K562 (cell line): ENCODE data around the gene XPR1. TPM values are rescaled to one million over a fixed set of nuclear protein-coding genes. Genes with fewer than 3 reads are reported as not detected.
A peak's percentile ranks its signal among the peaks of the same experiment; 100 is the strongest.

Experiments used
- ADNP ChIP-seq: fragments of 200-800 bp; sonication (Bioruptor generic); IDR thresholded peaks from 2 replicates; pipeline ENCODE4 v1.6.1; 2016; ENCODE audit warnings: missing genetic modification characterization, missing compliant biosample characterization
- DIDO1 ChIP-seq: fragments of 450-650 bp; IDR thresholded peaks from 2 replicates; pipeline ENCODE4 v1.6.1; 2016; ENCODE audit warnings: low read depth, missing biosample characterization, missing genetic modification characterization
- GABPB1 ChIP-seq: sonication (generic); formaldehyde crosslinking; IDR thresholded peaks from 2 replicates; pipeline ENCODE4 v1.8.0; 2022; ENCODE audit warnings: mild to moderate bottlenecking, missing genetic modification reagents
- HDGF ChIP-seq: fragments of 450-650 bp; IDR thresholded peaks from 2 replicates; pipeline ENCODE4 v1.6.1; 2016
- RBM14 ChIP-seq: fragments of 200-400 bp; formaldehyde crosslinking; IDR thresholded peaks from 2 replicates; pipeline ENCODE4 v1.6.1; 2018; ENCODE audit warnings: low read depth, mild to moderate bottlenecking, low read length, moderate library complexity, borderline replicate concordance; ENCODE audit not compliant: insufficient read depth
- RUNX1 ChIP-seq: sonication (generic); IDR thresholded peaks from 2 replicates; pipeline ENCODE4 v1.6.1; 2016; ENCODE audit warnings: antibody characterized with exemption, low read depth
- SREBF2 ChIP-seq: sonication (generic); formaldehyde crosslinking; IDR thresholded peaks from 2 replicates; pipeline ENCODE4 v1.4.0; 2020; ENCODE audit warnings: mild to moderate bottlenecking, missing genetic modification reagents
- U2AF1 ChIP-seq: fragments of 200-400 bp; formaldehyde crosslinking; optimal IDR thresholded peaks from 2 replicates; pipeline ENCODE3; 2017; ENCODE audit warnings: mild to moderate bottlenecking, low read depth, low read length, moderate library complexity
- ZBTB8A ChIP-seq: fragments of 450-650 bp; IDR thresholded peaks from 2 replicates; pipeline ENCODE4 v1.6.1; 2018; ENCODE audit warnings: mild to moderate bottlenecking, moderate library complexity; ENCODE audit not compliant: partially characterized antibody
- ZNF133 ChIP-seq: fragments of 250-450 bp; sonication (Bioruptor Pico); IDR thresholded peaks from 2 replicates; pipeline ENCODE4 v1.4.0; 2020; ENCODE audit warnings: mild to moderate bottlenecking
- polyA plus RNA-seq, 8 experiments: library from polyadenylated mRNA; depleted of rRNA in 4 of 8; stranded (reverse) in 5 of 8; unstranded in 3 of 8; fragments of >200 nt; fragmentation: Nextera tagmentation in 2 of 8; fragmentation: Illumina TruSeq in 1 of 8; extraction: Ambion mirVana in 2 of 8; extraction: Trizol in 1 of 8; gene quantifications; 2 replicates each; pipeline versions ENCODE4 v1.2.1 to v1.2.3, GENCODE V29; 2011 to 2014; ENCODE audit warnings: inconsistent platforms in 1 of 8, missing spikeins in 1 of 8
- total RNA-seq, 7 experiments: library from RNA; depleted of rRNA in 6 of 7; stranded (reverse); fragments of >200 nt in 6 of 7; fragmentation: Illumina TruSeq in 2 of 7; extraction: Trizol in 2 of 7; gene quantifications; 2 replicates each; pipeline versions ENCODE4 v1.2.1 to v1.2.3, GENCODE V29; 2011 to 2021; ENCODE audit warnings: low replicate concordance in 1 of 7
- TF ChIP-seq, protein P1 (sequence below): sonication (generic); formaldehyde crosslinking; IDR thresholded peaks from 2 replicates; pipeline ENCODE4 v1.8.0; 2022; ENCODE audit warnings: mild to moderate bottlenecking, missing genetic modification reagents
- TF ChIP-seq, protein P2 (sequence below): IDR thresholded peaks from 2 replicates; pipeline ENCODE4 v1.6.1; 2016; ENCODE audit warnings: missing genetic modification characterization, missing compliant biosample characterization
- TF ChIP-seq, protein P3 (sequence below): fragments of 450-650 bp; formaldehyde crosslinking; IDR thresholded peaks from 2 replicates; pipeline ENCODE4 v1.4.0; 2020; ENCODE audit warnings: mild to moderate bottlenecking, moderate library complexity
- TF ChIP-seq, protein P4 (sequence below): fragments of 200-400 bp; formaldehyde crosslinking; IDR thresholded peaks from 2 replicates; pipeline ENCODE4 v1.6.1; 2017; ENCODE audit warnings: mild to moderate bottlenecking, low read depth, low read length, moderate library complexity

The XPR1 gene
- total and polyA plus RNA-seq, 9 of the 15 experiments (the other 6 are each of a cell fraction or from before 2014, with no cell fraction given): 3.0 to 66.2 (median 38.6) TPM

GRCh38 chr1:180632326-180633056 lies 669 bp downstream of the XPR1 start (continued):
- TF ChIP-seq RBM14 (no peak), ADNP (tag) (no peak), GABPB1 (CRISPR knock-in tag) (peak; percentile 68; the same call in 1 of the 2 replicates), ZBTB8A (no peak), DIDO1 (tag) (0 out of 2 replicates have a peak, but pooled peaks have one; percentile 22), ZNF133 (no peak), U2AF1 (peak; percentile 52), HDGF (no peak), RUNX1 (no peak), SREBF2 (no peak)
- TF ChIP-seq, protein P1, sequence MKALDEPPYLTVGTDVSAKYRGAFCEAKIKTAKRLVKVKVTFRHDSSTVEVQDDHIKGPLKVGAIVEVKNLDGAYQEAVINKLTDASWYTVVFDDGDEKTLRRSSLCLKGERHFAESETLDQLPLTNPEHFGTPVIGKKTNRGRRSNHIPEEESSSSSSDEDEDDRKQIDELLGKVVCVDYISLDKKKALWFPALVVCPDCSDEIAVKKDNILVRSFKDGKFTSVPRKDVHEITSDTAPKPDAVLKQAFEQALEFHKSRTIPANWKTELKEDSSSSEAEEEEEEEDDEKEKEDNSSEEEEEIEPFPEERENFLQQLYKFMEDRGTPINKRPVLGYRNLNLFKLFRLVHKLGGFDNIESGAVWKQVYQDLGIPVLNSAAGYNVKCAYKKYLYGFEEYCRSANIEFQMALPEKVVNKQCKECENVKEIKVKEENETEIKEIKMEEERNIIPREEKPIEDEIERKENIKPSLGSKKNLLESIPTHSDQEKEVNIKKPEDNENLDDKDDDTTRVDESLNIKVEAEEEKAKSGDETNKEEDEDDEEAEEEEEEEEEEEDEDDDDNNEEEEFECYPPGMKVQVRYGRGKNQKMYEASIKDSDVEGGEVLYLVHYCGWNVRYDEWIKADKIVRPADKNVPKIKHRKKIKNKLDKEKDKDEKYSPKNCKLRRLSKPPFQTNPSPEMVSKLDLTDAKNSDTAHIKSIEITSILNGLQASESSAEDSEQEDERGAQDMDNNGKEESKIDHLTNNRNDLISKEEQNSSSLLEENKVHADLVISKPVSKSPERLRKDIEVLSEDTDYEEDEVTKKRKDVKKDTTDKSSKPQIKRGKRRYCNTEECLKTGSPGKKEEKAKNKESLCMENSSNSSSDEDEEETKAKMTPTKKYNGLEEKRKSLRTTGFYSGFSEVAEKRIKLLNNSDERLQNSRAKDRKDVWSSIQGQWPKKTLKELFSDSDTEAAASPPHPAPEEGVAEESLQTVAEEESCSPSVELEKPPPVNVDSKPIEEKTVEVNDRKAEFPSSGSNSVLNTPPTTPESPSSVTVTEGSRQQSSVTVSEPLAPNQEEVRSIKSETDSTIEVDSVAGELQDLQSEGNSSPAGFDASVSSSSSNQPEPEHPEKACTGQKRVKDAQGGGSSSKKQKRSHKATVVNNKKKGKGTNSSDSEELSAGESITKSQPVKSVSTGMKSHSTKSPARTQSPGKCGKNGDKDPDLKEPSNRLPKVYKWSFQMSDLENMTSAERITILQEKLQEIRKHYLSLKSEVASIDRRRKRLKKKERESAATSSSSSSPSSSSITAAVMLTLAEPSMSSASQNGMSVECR (CRISPR knock-in tag): peak; percentile 72; the same call in 1 of the 2 replicates
- TF ChIP-seq, protein P2, sequence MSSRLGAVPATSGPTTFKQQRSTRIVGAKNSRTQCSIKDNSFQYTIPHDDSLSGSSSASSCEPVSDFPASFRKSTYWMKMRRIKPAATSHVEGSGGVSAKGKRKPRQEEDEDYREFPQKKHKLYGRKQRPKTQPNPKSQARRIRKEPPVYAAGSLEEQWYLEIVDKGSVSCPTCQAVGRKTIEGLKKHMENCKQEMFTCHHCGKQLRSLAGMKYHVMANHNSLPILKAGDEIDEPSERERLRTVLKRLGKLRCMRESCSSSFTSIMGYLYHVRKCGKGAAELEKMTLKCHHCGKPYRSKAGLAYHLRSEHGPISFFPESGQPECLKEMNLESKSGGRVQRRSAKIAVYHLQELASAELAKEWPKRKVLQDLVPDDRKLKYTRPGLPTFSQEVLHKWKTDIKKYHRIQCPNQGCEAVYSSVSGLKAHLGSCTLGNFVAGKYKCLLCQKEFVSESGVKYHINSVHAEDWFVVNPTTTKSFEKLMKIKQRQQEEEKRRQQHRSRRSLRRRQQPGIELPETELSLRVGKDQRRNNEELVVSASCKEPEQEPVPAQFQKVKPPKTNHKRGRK (tag): no peak
- TF ChIP-seq, protein P3, sequence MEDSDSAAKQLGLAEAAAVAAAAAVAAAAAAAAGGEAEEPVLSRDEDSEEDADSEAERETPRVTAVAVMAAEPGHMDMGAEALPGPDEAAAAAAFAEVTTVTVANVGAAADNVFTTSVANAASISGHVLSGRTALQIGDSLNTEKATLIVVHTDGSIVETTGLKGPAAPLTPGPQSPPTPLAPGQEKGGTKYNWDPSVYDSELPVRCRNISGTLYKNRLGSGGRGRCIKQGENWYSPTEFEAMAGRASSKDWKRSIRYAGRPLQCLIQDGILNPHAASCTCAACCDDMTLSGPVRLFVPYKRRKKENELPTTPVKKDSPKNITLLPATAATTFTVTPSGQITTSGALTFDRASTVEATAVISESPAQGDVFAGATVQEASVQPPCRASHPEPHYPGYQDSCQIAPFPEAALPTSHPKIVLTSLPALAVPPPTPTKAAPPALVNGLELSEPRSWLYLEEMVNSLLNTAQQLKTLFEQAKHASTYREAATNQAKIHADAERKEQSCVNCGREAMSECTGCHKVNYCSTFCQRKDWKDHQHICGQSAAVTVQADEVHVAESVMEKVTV: no peak
- TF ChIP-seq, protein P4, sequence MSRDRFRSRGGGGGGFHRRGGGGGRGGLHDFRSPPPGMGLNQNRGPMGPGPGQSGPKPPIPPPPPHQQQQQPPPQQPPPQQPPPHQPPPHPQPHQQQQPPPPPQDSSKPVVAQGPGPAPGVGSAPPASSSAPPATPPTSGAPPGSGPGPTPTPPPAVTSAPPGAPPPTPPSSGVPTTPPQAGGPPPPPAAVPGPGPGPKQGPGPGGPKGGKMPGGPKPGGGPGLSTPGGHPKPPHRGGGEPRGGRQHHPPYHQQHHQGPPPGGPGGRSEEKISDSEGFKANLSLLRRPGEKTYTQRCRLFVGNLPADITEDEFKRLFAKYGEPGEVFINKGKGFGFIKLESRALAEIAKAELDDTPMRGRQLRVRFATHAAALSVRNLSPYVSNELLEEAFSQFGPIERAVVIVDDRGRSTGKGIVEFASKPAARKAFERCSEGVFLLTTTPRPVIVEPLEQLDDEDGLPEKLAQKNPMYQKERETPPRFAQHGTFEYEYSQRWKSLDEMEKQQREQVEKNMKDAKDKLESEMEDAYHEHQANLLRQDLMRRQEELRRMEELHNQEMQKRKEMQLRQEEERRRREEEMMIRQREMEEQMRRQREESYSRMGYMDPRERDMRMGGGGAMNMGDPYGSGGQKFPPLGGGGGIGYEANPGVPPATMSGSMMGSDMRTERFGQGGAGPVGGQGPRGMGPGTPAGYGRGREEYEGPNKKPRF: no peak
